ENCODE results near the gene BEST2.

DNA sequence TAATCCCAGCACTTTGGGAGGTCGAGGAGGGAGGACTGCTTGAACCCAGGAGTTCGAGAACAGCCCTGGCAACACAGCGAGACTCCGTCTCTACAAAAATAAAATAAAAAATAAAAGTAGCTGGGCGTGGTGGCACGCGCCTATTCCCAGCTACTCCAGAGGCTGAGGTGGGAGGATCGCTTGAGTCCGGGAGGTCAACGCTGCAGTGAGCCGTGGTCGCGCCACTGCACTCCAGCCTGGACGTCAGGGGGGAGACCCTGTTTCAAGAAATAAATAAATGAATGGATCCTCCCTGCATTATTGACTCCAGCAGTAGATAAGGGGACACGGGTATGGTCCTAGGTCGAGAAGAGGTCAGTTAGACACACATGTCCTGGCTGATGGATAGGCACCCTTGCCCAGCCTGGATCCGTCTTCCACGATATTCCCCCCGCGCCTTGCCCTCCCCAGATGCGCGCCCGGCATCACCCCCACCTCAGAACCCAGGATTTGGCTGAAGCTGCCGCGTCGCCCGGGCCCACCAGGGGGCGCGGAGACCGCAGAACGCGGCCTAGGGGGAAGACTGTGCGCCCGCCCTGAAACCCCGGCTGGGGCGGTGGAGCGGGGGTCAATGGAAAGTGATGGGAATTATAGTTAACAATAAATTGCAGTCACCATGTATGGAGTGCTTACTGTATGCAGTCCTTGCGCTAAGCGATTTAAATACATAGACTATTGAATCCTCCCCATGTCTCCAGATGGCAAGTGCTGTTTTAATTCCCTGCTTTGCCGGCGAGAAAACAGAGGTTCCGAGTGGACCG, 25.8 kb downstream of the BEST2 start:
- TF ChIP-seq CTCF (conservative IDR thresholded peaks at IDR 0.05 in 1 of 2, IDR thresholded peaks at IDR 0.05 in 1 of 2; ENCODE audit: low read depth in 1 of 2, low read length in 2 of 2) (peak; percentile 77 to 89), EZH2 (IDR thresholded peaks at IDR 0.05; ENCODE audit: low read length, missing control alignments) (no peak)

Measured in fibroblast of lung (primary cell).